WI38 (cell line): ENCODE measurements around the gene SOS2.

Experiments
- H3K4me3 ChIP-seq: 2 replicates; pipeline ENCODE4 v1.5.1; 2011; ENCODE audit warnings: low read depth, mild to moderate bottlenecking, control low read depth, low read length
- TF ChIP-seq, protein P1 (sequence below): IDR thresholded peaks from 2 replicates; pipeline ENCODE4 v1.5.1; 2012; ENCODE audit warnings: low read depth, mild to moderate bottlenecking, control low read depth, low read length

The SOS2 gene

DNA sequence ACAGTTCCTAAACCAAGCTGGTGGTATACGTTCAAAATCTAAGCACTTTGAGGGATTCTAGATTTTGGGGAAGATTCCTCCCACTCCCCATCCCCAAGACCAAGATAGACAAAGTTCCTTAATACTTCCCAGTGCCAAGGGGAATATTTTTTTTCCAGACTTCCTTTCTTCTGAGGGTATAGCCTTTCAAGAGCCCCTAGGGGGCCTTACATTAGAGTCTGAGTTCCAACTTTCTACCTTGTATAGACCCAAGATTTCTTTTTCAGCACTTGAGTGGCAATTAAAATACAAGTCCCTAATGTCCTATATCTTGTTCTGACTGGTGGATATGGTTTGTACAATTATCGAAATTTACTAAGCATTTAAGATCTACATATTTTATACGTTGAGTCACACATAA lies 28.7 kb upstream of the SOS2 start:
- no peak overlapping the region for H3K4me3 ChIP-seq
- TF ChIP-seq, protein P1, sequence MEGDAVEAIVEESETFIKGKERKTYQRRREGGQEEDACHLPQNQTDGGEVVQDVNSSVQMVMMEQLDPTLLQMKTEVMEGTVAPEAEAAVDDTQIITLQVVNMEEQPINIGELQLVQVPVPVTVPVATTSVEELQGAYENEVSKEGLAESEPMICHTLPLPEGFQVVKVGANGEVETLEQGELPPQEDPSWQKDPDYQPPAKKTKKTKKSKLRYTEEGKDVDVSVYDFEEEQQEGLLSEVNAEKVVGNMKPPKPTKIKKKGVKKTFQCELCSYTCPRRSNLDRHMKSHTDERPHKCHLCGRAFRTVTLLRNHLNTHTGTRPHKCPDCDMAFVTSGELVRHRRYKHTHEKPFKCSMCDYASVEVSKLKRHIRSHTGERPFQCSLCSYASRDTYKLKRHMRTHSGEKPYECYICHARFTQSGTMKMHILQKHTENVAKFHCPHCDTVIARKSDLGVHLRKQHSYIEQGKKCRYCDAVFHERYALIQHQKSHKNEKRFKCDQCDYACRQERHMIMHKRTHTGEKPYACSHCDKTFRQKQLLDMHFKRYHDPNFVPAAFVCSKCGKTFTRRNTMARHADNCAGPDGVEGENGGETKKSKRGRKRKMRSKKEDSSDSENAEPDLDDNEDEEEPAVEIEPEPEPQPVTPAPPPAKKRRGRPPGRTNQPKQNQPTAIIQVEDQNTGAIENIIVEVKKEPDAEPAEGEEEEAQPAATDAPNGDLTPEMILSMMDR, result no peak

DNA sequence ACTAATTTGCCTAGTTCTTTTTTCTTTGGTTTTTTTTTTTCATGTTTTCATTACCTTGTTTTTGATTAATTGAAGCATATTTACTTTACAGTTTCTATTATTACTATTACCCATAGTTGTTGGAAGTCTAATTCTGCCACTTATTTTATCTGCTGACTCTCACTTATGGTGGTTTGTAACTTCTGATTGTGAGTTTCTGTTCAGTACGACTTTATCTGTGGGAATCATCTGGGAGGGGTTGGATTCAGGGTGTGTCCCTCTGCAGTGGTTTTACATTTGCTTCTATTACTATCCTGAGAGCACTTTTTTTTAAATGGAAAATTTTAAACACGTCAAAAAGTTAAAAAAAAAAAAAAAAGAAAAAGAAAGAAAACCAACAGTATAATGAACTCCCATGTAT lies 26.4 kb upstream of the SOS2 start:
- H3K4me3 ChIP-seq, result no peak overlapping the region
- TF ChIP-seq, protein P1, result no peak

DNA sequence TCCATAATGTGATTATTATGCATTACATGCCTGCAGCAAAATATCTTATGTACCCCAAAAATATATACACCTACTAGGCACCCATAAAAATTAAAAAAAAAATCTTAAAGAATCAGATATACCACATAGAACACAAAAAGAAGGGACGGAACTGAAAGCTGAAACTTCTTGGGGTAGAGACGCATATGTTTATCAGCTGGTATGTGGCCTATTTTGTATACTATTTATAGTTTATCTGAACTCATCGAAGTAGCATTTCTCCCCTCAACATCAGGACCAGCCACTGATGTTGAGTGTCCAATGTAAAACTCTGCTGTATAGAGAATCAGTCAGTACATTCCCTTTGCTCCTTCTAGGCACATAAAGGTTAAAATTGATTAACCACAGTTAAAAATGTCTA lies 22.9 kb upstream of the SOS2 start:
- no peak overlapping the region for H3K4me3 ChIP-seq
- TF ChIP-seq, protein P1, result no peak

DNA sequence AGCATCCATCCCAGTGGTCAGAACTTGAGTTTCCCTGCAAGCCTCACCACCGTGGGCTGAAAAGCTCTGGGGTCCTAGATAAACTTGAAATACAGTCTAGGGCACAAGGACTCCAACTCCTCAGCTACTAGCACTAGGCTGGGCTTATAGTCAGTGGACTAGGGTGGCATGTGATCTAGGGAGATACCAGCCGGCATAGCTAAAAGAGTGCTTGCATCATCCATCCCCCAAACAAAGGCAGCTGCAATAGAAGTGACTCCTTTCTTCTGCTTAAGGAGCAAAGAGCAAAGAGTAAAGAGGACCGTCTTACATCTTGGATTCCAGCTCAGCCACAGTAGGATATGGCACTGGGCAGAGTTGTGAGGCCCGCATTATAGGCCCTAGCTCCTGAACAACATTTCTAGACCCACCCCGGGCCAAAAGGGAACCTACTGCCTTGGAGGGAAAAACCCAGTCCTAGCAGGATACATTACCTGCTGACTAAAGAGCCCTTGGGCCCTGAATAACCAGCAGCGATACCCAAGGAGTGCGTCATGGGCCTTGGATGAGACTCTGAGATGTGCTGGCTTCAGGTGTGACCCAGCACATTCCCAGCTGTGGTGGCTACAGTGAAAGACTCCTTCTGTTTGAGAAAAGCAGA lies 17.9 kb upstream of the SOS2 start:
- TF ChIP-seq, protein P1, result no peak

DNA sequence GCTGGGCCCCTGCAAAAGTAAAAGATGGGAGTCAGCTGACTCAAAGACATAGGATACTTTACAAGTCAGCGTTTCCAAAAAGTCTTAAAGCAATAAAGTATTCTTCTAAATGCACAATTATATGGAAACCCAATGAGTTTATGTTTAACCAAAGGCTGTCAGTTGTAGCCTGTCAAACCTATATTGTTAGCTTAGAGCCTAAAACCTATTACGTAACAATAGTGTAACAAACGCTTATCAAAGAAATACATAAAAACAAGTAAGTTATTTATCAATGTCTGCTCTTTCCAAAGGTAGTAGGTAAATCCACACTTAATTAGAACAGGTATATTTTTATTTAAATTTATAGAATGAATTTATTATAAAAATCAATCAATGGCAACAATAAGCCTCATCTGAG lies 15.9 kb upstream of the SOS2 start:
- H3K4me3 ChIP-seq, result no peak overlapping the region
- TF ChIP-seq, protein P1, result no peak

More for the DNA sequence above, 17.9 kb upstream of the SOS2 start:
- H3K4me3 ChIP-seq, result no peak overlapping the region

DNA sequence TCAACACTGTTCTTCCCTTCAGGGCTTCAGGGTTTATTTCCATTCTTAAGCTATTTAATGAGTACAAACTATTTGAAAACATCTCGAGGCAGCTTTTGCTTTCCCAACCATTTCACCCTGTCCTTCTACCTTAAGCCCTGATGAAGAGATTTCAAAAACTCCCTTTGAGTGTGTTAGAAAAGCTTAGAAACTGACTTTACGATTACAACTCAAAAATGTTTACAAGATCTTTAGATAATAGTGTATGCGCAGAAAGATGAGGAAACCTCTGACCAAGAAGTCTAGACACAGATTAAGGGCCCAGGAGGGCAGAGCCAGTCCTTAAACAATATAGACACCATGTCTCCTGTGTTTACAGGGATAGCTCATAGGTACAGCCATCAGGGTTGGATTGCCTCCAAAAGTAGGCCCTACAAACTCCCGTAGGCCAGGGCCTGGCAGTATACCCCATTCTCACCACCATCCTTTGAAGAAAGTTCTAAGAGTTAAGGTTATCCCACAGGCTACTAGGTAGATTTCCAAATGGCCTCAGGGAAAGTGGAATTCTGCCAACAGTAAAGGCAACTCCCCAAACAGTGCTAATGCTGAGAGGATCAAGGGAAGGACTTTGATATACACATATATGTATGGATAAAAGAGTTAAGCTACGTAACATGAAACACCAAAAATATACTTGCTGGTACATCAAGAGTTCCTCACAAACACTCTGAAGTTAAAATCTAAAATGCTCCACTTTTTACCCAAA lies 11.4 kb upstream of the SOS2 start:
- H3K4me3 ChIP-seq, result no peak overlapping the region
- TF ChIP-seq, protein P1, result no peak

DNA sequence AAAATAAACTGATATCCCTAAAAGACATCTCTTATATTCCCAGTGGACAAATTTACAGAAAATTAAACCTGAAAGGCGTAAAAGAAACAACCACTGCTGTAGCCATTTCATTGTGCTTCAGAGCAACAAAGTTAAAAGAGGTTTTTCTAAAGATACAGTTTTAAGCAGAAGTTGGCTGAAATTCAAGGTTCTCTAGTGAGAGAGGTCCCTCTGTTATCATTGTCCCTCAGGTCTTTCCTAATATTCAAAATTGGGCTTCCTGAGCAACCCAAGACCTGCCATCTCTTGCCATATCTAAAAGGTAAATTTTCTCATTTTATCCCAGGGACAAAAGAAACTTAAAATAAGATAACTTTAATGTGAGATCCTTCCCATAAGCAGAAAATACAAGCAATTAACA lies 10.7 kb upstream of the SOS2 start:
- H3K4me3 ChIP-seq, result no peak overlapping the region
- TF ChIP-seq, protein P1, result no peak
